Activated naive CD4-positive, alpha-beta T cell treated with Interleukin-2 at 50 U/mL for 16 hours (primary cell): ENCODE measurements around the gene DENND1C.
"Not testable (repeated sequence)": the region's sequence is repeated elsewhere in the genome, so short reads cannot be mapped to it uniquely, and the experiment has no call there.

Experiments used
- DNase-seq: peaks from one replicate; pipeline ENCODE4 v3.0.0-alpha.2; 2020

Gene DENND1C

GRCh38 chr19:6481541-6482342 is at the start of gene DENND1C:
DENND1C (minus strand) TSS chr19:6481787; CDS start chr19:6481695, 92 bp downstream.
- DNase-seq = peak; percentile 70

GRCh38 chr19:6530386-6531162 is 49.0 kb upstream of the DENND1C start, which contains the start of gene TNFSF9:
TNFSF9 (plus strand) TSS chr19:6531026; CDS start chr19:6531037, 11 bp downstream.
- DNase-seq = peak; percentile 84

- DNase-seq = no peak
Measured at GRCh38 chr19:6529937-6530385, 48.4 kb upstream of the DENND1C start.

GRCh38 chr19:6529351-6529750 is 47.8 kb upstream of the DENND1C start:
- no peak for DNase-seq

GRCh38 chr19:6528544-6529121 is 47.0 kb upstream of the DENND1C start:
- DNase-seq = no peak

GRCh38 chr19:6527893-6528543 is 46.4 kb upstream of the DENND1C start:
- no peak for DNase-seq

- no peak for DNase-seq
Measured at GRCh38 chr19:6524311-6524710, 42.7 kb upstream of the DENND1C start.

- no peak for DNase-seq
Measured at GRCh38 chr19:6522712-6523111, 41.1 kb upstream of the DENND1C start.

- peak; percentile 70 for DNase-seq
Measured at GRCh38 chr19:6521718-6522646, 40.4 kb upstream of the DENND1C start.

GRCh38 chr19:6519289-6519688 is 37.7 kb upstream of the DENND1C start:
- no peak for DNase-seq

GRCh38 chr19:6518145-6518911 is 36.7 kb upstream of the DENND1C start:
- no peak for DNase-seq

- peak; percentile 92 for DNase-seq
Measured at GRCh38 chr19:6516659-6517291, 35.2 kb upstream of the DENND1C start.

- DNase-seq = peak; percentile 58
Measured at GRCh38 chr19:6516018-6516658, 34.6 kb upstream of the DENND1C start.

GRCh38 chr19:6514926-6515544 is 33.4 kb upstream of the DENND1C start:
- no peak for DNase-seq

GRCh38 chr19:6514089-6514488 is 32.5 kb upstream of the DENND1C start:
- DNase-seq = no peak

GRCh38 chr19:6510618-6511017 is 29.0 kb upstream of the DENND1C start:
- DNase-seq = no peak

GRCh38 chr19:6509118-6509971 is 27.8 kb upstream of the DENND1C start:
- DNase-seq = no peak

- not testable (repeated sequence) for DNase-seq
Measured at GRCh38 chr19:6508028-6508771, 26.6 kb upstream of the DENND1C start.
